Endodermal cell (in vitro differentiated cells): ENCODE measurements around the gene LPP. TPM values are rescaled to one million over a fixed set of nuclear protein-coding genes. Genes with fewer than 3 reads are reported as not detected.

Experiments
- DNase-seq: peaks from one replicate; pipeline ENCODE4 v3.0.0-alpha.2; 2017
- H3K27ac ChIP-seq: 2 replicates; pipeline ENCODE4 v1.5.1; 2013; ENCODE audit warnings: mild to moderate bottlenecking, low read depth, low read length, moderate library complexity
- H3K27me3 ChIP-seq: 2 replicates; pipeline ENCODE4 v1.6.1; 2013; ENCODE audit warnings: mild to moderate bottlenecking, low read length, moderate library complexity; ENCODE audit not compliant: insufficient read depth, control insufficient read depth, poor library complexity, severe bottlenecking
- H3K36me3 ChIP-seq: 2 replicates; pipeline ENCODE4 v1.7.0; 2013; ENCODE audit warnings: mild to moderate bottlenecking, low read length, moderate library complexity; ENCODE audit not compliant: control insufficient read depth, insufficient read depth
- H3K4me1 ChIP-seq: one replicate; pipeline ENCODE4 v1.7.0; 2013; ENCODE audit warnings: low read length; ENCODE audit not compliant: control insufficient read depth, insufficient read depth
- H3K4me3 ChIP-seq: 2 replicates; pipeline ENCODE4 v1.5.1; 2013; ENCODE audit warnings: mild to moderate bottlenecking, low read length, moderate library complexity
- H3K9ac ChIP-seq: 2 replicates; pipeline ENCODE4 v1.6.1; 2013; ENCODE audit warnings: mild to moderate bottlenecking, low read length, moderate library complexity; ENCODE audit not compliant: poor library complexity, severe bottlenecking; ENCODE audit errors: extremely low read depth
- H3K9me3 ChIP-seq: 2 replicates; pipeline ENCODE4 v1.6.1; 2013; ENCODE audit warnings: mild to moderate bottlenecking, low read length, moderate library complexity; ENCODE audit not compliant: control insufficient read depth
- H3K27ac Mint-ChIP-seq: 2 replicates; pipeline ENCODE4 v1.8.0; 2020; ENCODE audit warnings: mixed read lengths
- H3K27me3 Mint-ChIP-seq: 2 replicates; pipeline ENCODE4 v1.8.0; 2021; ENCODE audit warnings: mild to moderate bottlenecking, mixed read lengths; ENCODE audit not compliant: insufficient read depth
- H3K36me3 Mint-ChIP-seq: 2 replicates; pipeline ENCODE4 v1.8.0; 2020; ENCODE audit warnings: low read depth, mixed read lengths
- H3K4me1 Mint-ChIP-seq: 2 replicates; pipeline ENCODE4 v1.8.0; 2020; ENCODE audit warnings: mixed read lengths
- H3K4me3 Mint-ChIP-seq: 2 replicates; pipeline ENCODE4 v1.8.0; 2020; ENCODE audit warnings: mild to moderate bottlenecking, moderate library complexity, mixed read lengths
- H3K9me3 Mint-ChIP-seq: 2 replicates; pipeline ENCODE4 v1.8.0; 2020; ENCODE audit warnings: mild to moderate bottlenecking, mixed read lengths
- WGBS, 2 experiments: methylation state at CpG; one replicate each; pipeline versions ENCODE4 v1.1.5 to v1.1.7; 2013; ENCODE audit warnings: missing lambda C conversion rate in 2 of 2, mixed read lengths in 1 of 2; ENCODE audit not compliant: insufficient coverage in 1 of 2, insufficient read length in 1 of 2; 5-methylcytosine and 5-hydroxymethylcytosine counted together
- total RNA-seq, 2 donors: library from RNA; stranded (reverse); fragmentation: NEBNext Ultra II Directional in 1 of 2; extraction: Animal tissue kit (Norgen Biotek cat#: 25700) in 1 of 2; gene quantifications; 2 replicates in 1 of 2; 3 replicates in 1 of 2; pipeline ENCODE4 v1.2.1, GENCODE V29; 2021
- TF ChIP-seq, protein P1 (sequence below): fragments of 200-600 bp; sonication (generic); conservative IDR thresholded peaks from 2 replicates; pipeline ENCODE4 v1.5.0; 2021; ENCODE audit warnings: antibody characterized with exemption, mild to moderate bottlenecking

The LPP gene
- total RNA-seq, 2 donors from 2014 or later, result 78.0 to 105 TPM

DNA sequence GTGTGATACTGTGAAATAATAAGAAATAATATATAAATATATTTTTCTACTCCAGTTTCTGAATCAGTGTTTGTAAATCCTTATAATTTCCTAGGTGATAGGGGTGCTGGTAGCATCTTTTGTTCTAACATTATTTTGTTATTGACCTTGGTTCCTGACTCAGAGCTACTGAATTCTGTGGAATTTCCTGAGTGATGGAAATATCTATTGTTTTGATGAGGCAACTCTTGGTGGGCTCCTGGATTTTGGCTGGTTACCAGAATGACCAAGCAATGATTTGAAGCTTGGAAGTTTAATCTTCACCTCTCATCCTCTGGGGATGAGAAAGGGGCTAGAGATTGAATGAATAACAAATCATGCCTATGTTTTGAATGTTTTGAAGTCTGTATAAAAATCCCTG lies 377.3 kb downstream of the LPP start:
- no peaks in the 10 kb centered on the region for H3K4me1 Mint-ChIP-seq
- DNase-seq, result no peak
- no peaks in the 10 kb centered on the region for H3K9me3 ChIP-seq
- no peak overlapping the region for H3K27ac ChIP-seq
- H3K4me1 ChIP-seq, result no peaks in the 10 kb centered on the region
- no peak overlapping the region for H3K9ac ChIP-seq
- no peak overlapping the region for H3K27ac Mint-ChIP-seq
- H3K9me3 Mint-ChIP-seq, result no peaks in the 10 kb centered on the region
- peaks cover 28% of the 10 kb centered on the region for H3K36me3 ChIP-seq
- H3K36me3 Mint-ChIP-seq, result peaks cover 7% of the 10 kb centered on the region
- H3K4me3 Mint-ChIP-seq, result no peak overlapping the region
- H3K4me3 ChIP-seq, result no peak overlapping the region
- TF ChIP-seq, protein P1, sequence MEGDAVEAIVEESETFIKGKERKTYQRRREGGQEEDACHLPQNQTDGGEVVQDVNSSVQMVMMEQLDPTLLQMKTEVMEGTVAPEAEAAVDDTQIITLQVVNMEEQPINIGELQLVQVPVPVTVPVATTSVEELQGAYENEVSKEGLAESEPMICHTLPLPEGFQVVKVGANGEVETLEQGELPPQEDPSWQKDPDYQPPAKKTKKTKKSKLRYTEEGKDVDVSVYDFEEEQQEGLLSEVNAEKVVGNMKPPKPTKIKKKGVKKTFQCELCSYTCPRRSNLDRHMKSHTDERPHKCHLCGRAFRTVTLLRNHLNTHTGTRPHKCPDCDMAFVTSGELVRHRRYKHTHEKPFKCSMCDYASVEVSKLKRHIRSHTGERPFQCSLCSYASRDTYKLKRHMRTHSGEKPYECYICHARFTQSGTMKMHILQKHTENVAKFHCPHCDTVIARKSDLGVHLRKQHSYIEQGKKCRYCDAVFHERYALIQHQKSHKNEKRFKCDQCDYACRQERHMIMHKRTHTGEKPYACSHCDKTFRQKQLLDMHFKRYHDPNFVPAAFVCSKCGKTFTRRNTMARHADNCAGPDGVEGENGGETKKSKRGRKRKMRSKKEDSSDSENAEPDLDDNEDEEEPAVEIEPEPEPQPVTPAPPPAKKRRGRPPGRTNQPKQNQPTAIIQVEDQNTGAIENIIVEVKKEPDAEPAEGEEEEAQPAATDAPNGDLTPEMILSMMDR, result no peak
- H3K27me3 Mint-ChIP-seq, result no peaks in the 10 kb centered on the region
- H3K27me3 ChIP-seq, result no peaks in the 10 kb centered on the region

DNA sequence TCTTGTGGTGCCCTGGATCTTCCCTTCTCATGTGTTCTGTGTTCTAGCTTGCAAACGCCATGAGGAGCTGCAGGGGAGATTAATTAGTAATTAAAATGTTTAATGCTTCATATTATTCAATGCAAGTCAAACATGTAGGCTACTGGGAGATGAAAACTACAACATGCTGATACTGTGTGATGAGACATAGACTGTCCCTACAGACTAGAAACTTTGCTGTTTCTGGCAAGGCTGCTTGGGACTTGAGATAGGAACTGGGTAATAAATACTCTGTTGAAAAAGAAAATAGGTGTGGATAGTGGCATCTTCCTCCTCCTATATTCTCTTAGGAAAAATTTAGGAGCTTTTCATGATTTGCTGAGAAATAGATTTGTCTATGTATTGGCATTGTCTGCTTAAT lies 379.2 kb downstream of the LPP start:
- no peak overlapping the region for H3K27ac Mint-ChIP-seq

DNA sequence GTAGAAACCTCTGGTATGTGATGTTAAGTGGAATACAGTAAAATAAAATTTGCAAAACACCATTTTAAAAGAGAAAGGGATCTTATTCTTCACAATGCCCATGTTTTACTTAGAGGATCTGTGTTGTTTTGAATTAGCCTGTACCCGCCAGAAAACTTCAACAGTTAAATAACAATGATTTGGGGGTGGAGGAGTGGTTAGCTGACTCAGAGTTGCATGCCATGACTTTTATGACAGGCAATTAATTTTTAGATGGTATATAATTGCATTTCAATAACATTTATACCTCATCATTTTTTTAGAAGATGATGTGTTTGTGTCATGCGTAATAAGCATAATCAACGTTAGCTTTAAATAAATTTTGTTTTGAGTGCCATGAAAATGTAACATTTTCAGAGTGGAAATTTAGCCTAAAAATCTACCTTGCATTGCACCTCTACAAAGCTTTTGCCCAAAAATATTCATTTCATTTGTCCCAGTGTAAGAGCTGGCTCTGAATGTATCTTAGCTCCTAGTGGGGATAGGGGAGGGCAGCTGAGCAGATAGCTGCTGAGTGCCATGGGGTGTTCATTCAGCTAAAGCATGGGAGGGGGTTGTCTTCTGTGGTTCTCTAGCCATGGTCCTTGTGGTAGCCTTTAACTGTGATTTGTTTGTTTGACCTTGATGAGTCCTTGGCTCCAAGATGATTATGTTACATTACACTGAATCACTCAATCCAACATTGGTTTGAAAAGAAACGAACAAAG lies 379.8 kb downstream of the LPP start:
- no peak overlapping the region for H3K9ac ChIP-seq
- Mint-ChIP-seq H3K27me3 (no peaks in the 10 kb centered on the region), H3K4me3 (no peak overlapping the region), H3K9me3 (no peaks in the 10 kb centered on the region), H3K27ac (peak overlapping the region; percentile 30), H3K36me3 (no peaks in the 10 kb centered on the region), H3K4me1 (no peaks in the 10 kb centered on the region)
- no peak for DNase-seq
- no peaks in the 10 kb centered on the region for H3K27me3 ChIP-seq
- H3K9me3 ChIP-seq, result no peaks in the 10 kb centered on the region
- 95 to 100% methylated on average over 1 to 4 of the region's 4 CpGs for WGBS, 2 experiments
- H3K4me3 ChIP-seq, result no peak overlapping the region
- TF ChIP-seq, protein P1, result no peak
- no peak overlapping the region for H3K27ac ChIP-seq
- no peaks in the 10 kb centered on the region for H3K4me1 ChIP-seq
- H3K36me3 ChIP-seq, result peaks cover 10% of the 10 kb centered on the region

More for the DNA sequence above, 379.2 kb downstream of the LPP start:
- Histone ChIP-seq H3K4me3 (no peak overlapping the region), H3K9me3 (no peaks in the 10 kb centered on the region), H3K9ac (no peak overlapping the region), H3K36me3 (peaks cover 15% of the 10 kb centered on the region), H3K4me1 (no peaks in the 10 kb centered on the region), H3K27me3 (no peaks in the 10 kb centered on the region), H3K27ac (no peak overlapping the region)
- H3K4me1 Mint-ChIP-seq, result no peaks in the 10 kb centered on the region
- no peak overlapping the region for H3K4me3 Mint-ChIP-seq
- no peaks in the 10 kb centered on the region for H3K27me3 Mint-ChIP-seq
- WGBS, 2 experiments, result 80% methylated on average over 1 of the region's 1 CpG; no CpG with 5 or more reads in 1 of the 2 experiments
- no peaks in the 10 kb centered on the region for H3K9me3 Mint-ChIP-seq
- H3K36me3 Mint-ChIP-seq, result no peaks in the 10 kb centered on the region
- TF ChIP-seq, protein P1, result no peak
- no peak for DNase-seq
